K562 (cell line): ENCODE measurements around the gene ICE2. TPM values are rescaled to one million over a fixed set of nuclear protein-coding genes. Genes with fewer than 3 reads are reported as not detected.

Experiments used
- ARHGAP35 ChIP-seq: fragments of 450-650 bp; IDR thresholded peaks from 2 replicates; pipeline ENCODE4 v1.6.1; 2018; ENCODE audit not compliant: partially characterized antibody
- ATF7 ChIP-seq: fragments of 450-650 bp; IDR thresholded peaks from 2 replicates; pipeline ENCODE4 v1.7.1; 2014; ENCODE audit warnings: mild to moderate bottlenecking, moderate library complexity
- BACH1 ChIP-seq: fragments of 200-800 bp; sonication (Bioruptor generic); IDR thresholded peaks from 2 replicates; pipeline ENCODE4 v1.6.1; 2016; ENCODE audit warnings: missing genetic modification characterization, missing compliant biosample characterization
- CBX3 ChIP-seq, 2 experiments: IDR thresholded peaks; 1 replicate in 1 of 2; 2 replicates in 1 of 2; pipeline ENCODE4 v1.6.1; 2012; ENCODE audit warnings: inconsistent platforms in 2 of 2, low read length in 2 of 2, borderline replicate concordance in 1 of 2, control low read depth in 1 of 2
- CHAMP1 ChIP-seq: fragments of 450-650 bp; IDR thresholded peaks from 2 replicates; pipeline ENCODE4 v1.6.1; 2016; ENCODE audit warnings: mild to moderate bottlenecking
- CREB3L1 ChIP-seq: fragments of 450-650 bp; IDR thresholded peaks from 2 replicates; pipeline ENCODE4 v1.6.1; 2014; ENCODE audit warnings: low read depth, mild to moderate bottlenecking, moderate library complexity, borderline replicate concordance
- CTBP1 ChIP-seq: fragments of 450-650 bp; IDR thresholded peaks from 2 replicates; pipeline ENCODE4 v1.6.1; 2016; ENCODE audit warnings: borderline replicate concordance
- E2F1 ChIP-seq: sonication (generic); formaldehyde crosslinking; IDR thresholded peaks from 2 replicates; pipeline ENCODE4 v1.8.1; 2023; ENCODE audit warnings: mild to moderate bottlenecking, missing genetic modification reagents, moderate library complexity
- FIP1L1 ChIP-seq: fragments of 200-400 bp; formaldehyde crosslinking; IDR thresholded peaks from 2 replicates; pipeline ENCODE4 v1.6.1; 2018; ENCODE audit warnings: mild to moderate bottlenecking, low read depth, low read length; ENCODE audit not compliant: poor library complexity, severe bottlenecking
- HES1 ChIP-seq: fragments of 450-650 bp; IDR thresholded peaks from 2 replicates; pipeline ENCODE4 v1.6.1; 2016; ENCODE audit warnings: low read depth, mild to moderate bottlenecking, moderate library complexity
- PTBP1 ChIP-seq: fragments of 200-400 bp; formaldehyde crosslinking; IDR thresholded peaks from 2 replicates; pipeline ENCODE4 v1.6.1; 2017; ENCODE audit warnings: low read depth, low read length
- SMAD1 ChIP-seq: fragments of 150-350 bp; IDR thresholded peaks from 2 replicates; pipeline ENCODE4 v1.6.1; 2014; ENCODE audit warnings: low read length, low read depth; ENCODE audit not compliant: partially characterized antibody
- ZFPM2 ChIP-seq: fragments of 250-450 bp; sonication (Bioruptor Pico); IDR thresholded peaks from 2 replicates; pipeline ENCODE4 v1.5.1; 2022; ENCODE audit warnings: mild to moderate bottlenecking
- ZKSCAN3 ChIP-seq: fragments of 250-450 bp; sonication (Bioruptor Pico); IDR thresholded peaks from 2 replicates; pipeline ENCODE4 v1.4.0; 2020
- ZNF518B ChIP-seq: fragments of 250-450 bp; sonication (Bioruptor Pico); IDR thresholded peaks from 2 replicates; pipeline ENCODE4 v1.5.0; 2021; ENCODE audit warnings: mild to moderate bottlenecking, moderate library complexity
- polyA plus RNA-seq, 8 experiments: library from polyadenylated mRNA; depleted of rRNA in 4 of 8; stranded (reverse) in 5 of 8; unstranded in 3 of 8; fragments of >200 nt; fragmentation: Nextera tagmentation in 2 of 8; fragmentation: Illumina TruSeq in 1 of 8; extraction: Ambion mirVana in 2 of 8; extraction: Trizol in 1 of 8; gene quantifications; 2 replicates each; pipeline versions ENCODE4 v1.2.1 to v1.2.3, GENCODE V29; 2011 to 2014; ENCODE audit warnings: inconsistent platforms in 1 of 8, missing spikeins in 1 of 8
- total RNA-seq, 7 experiments: library from RNA; depleted of rRNA in 6 of 7; stranded (reverse); fragments of >200 nt in 6 of 7; fragmentation: Illumina TruSeq in 2 of 7; extraction: Trizol in 2 of 7; gene quantifications; 2 replicates each; pipeline versions ENCODE4 v1.2.1 to v1.2.3, GENCODE V29; 2011 to 2021; ENCODE audit warnings: low replicate concordance in 1 of 7

Gene ICE2
- total and polyA plus RNA-seq, 9 of the 15 experiments (the other 6 are each of a cell fraction or from before 2014, with no cell fraction given), result 21.8 to 87.9 (median 58.1) TPM

GRCh38 chr15:60397772-60398445 lies 81.0 kb downstream of the ICE2 start, which contains the start of gene ANXA2 (continued):
- TF ChIP-seq ZNF518B (CRISPR knock-in tag) (no peak), ARHGAP35 (no peak), BACH1 (tag) (no peak), ATF7 (no peak), CHAMP1 (no peak), HES1 (no peak), CBX3 (IDR thresholded peaks at IDR 0.05; ENCODE audit: borderline replicate concordance in 1 of 2, low read length in 2 of 2) (no peak), FIP1L1 (peak; percentile 88), CREB3L1 (peak; percentile 43; the same call in 1 of the 2 replicates), PTBP1 (no peak), E2F1 (CRISPR knock-in tag) (no peak), CTBP1 (no peak), ZKSCAN3 (CRISPR knock-in tag) (no peak), ZFPM2 (CRISPR knock-in tag) (no peak), SMAD1 (no peak)
